ENCODE measurements around the gene RBM5.

The RBM5 gene

GRCh38 chr3:50153782-50154475, 65.2 kb downstream of the RBM5 start:
- H3K79me2 ChIP-seq (ENCODE audit: insufficient read depth, low read length): no peaks in the 10 kb centered on the region
- peak overlapping the region; percentile 49 for H3K4me2 ChIP-seq (ENCODE audit: low read depth, low read length, poor library complexity, severe bottlenecking)
- no peak for TF ChIP-seq CTCF (conservative IDR thresholded peaks at IDR 0.05; ENCODE audit: low read length)
- TF ChIP-seq EZH2phosphoT487 (IDR thresholded peaks at IDR 0.05; ENCODE audit: borderline replicate concordance): no peak
- peak overlapping the region; percentile 48 for H3K4me3 ChIP-seq (ENCODE audit: low read length, poor library complexity, severe bottlenecking)
- H3K4me1 ChIP-seq (ENCODE audit: insufficient read depth, low read length, poor library complexity, severe bottlenecking): peaks cover 14% of the 10 kb centered on the region
- no peaks in the 10 kb centered on the region for H3F3A ChIP-seq (ENCODE audit: low read depth)
- no peaks in the 10 kb centered on the region for H3K9me3 ChIP-seq (ENCODE audit: insufficient read depth, low read depth, low read length)
- no peak overlapping the region for H3K9ac ChIP-seq (ENCODE audit: low read depth, low read length, poor library complexity, severe bottlenecking)
- no peak overlapping the region for H2AFZ ChIP-seq (ENCODE audit: low read length)
- H3K9me2 ChIP-seq (replicated peaks; ENCODE audit: low read depth, low read length): no peaks in the 10 kb centered on the region
- no peaks in the 10 kb centered on the region for H3K27me3 ChIP-seq (ENCODE audit: insufficient read depth, low read length, poor library complexity, severe bottlenecking)
- H4K20me1 ChIP-seq (ENCODE audit: insufficient read depth, low read length, poor library complexity, severe bottlenecking): no peaks in the 10 kb centered on the region
- no peaks in the 10 kb centered on the region for H3K36me3 ChIP-seq (ENCODE audit: insufficient read depth, low read length)

- Histone ChIP-seq H3K4me2 (ENCODE audit: low read depth, low read length, poor library complexity, severe bottlenecking) (peak overlapping the region; percentile 49), H3K9ac (ENCODE audit: low read depth, low read length, poor library complexity, severe bottlenecking) (no peak overlapping the region), H3K4me3 (ENCODE audit: low read length, poor library complexity, severe bottlenecking) (peak overlapping the region; percentile 48), H3K4me1 (ENCODE audit: insufficient read depth, low read length, poor library complexity, severe bottlenecking) (peaks cover 14% of the 10 kb centered on the region), H3F3A (ENCODE audit: low read depth) (no peaks in the 10 kb centered on the region), H4K20me1 (ENCODE audit: insufficient read depth, low read length, poor library complexity, severe bottlenecking) (no peaks in the 10 kb centered on the region), H3K9me3 (ENCODE audit: insufficient read depth, low read depth, low read length) (no peaks in the 10 kb centered on the region), H2AFZ (ENCODE audit: low read length) (no peak overlapping the region), H3K9me2 (replicated peaks; ENCODE audit: low read depth, low read length) (no peaks in the 10 kb centered on the region), H3K79me2 (ENCODE audit: insufficient read depth, low read length) (no peaks in the 10 kb centered on the region), H3K36me3 (ENCODE audit: insufficient read depth, low read length) (no peaks in the 10 kb centered on the region), H3K27me3 (ENCODE audit: insufficient read depth, low read length, poor library complexity, severe bottlenecking) (no peaks in the 10 kb centered on the region)
- TF ChIP-seq CTCF (conservative IDR thresholded peaks at IDR 0.05; ENCODE audit: low read length): 0 out of 2 replicates have a peak, but pooled peaks have one; percentile 15
- TF ChIP-seq EZH2phosphoT487 (IDR thresholded peaks at IDR 0.05; ENCODE audit: borderline replicate concordance): no peak
These were observed 65.7 kb downstream of the RBM5 start for GRCh38 chr3:50154476-50154839.

GRCh38 chr3:50154840-50155490, 66.2 kb downstream of the RBM5 start, which contains the start of gene SEMA3F:
TSS of gene SEMA3F (plus strand) at chr3:50155324. CDS start at chr3:50159623, 4,299 bp downstream.
- Histone ChIP-seq H3K4me3 (ENCODE audit: low read length, poor library complexity, severe bottlenecking) (peak within 1 kb of the TSS; percentile 48), H3K4me1 (ENCODE audit: insufficient read depth, low read length, poor library complexity, severe bottlenecking) (peaks cover 14% of the 10 kb centered on the region), H3K9ac (ENCODE audit: low read depth, low read length, poor library complexity, severe bottlenecking) (no peak within 1 kb of the TSS), H3K4me2 (ENCODE audit: low read depth, low read length, poor library complexity, severe bottlenecking) (peak within 1 kb of the TSS; percentile 49), H3K27me3 (ENCODE audit: insufficient read depth, low read length, poor library complexity, severe bottlenecking) (no peaks in the 10 kb centered on the region), H3F3A (ENCODE audit: low read depth) (no peaks in the 10 kb centered on the region), H3K9me2 (replicated peaks; ENCODE audit: low read depth, low read length) (no peaks in the 10 kb centered on the region), H3K9me3 (ENCODE audit: insufficient read depth, low read depth, low read length) (no peaks in the 10 kb centered on the region), H3K36me3 (ENCODE audit: insufficient read depth, low read length) (no peaks in the 10 kb centered on the region), H3K79me2 (ENCODE audit: insufficient read depth, low read length) (no peaks in the 10 kb centered on the region), H4K20me1 (ENCODE audit: insufficient read depth, low read length, poor library complexity, severe bottlenecking) (no peaks in the 10 kb centered on the region), H2AFZ (ENCODE audit: low read length) (no peak within 1 kb of the TSS)
- no peak for TF ChIP-seq CTCF (conservative IDR thresholded peaks at IDR 0.05; ENCODE audit: low read length)
- no peak for TF ChIP-seq EZH2phosphoT487 (IDR thresholded peaks at IDR 0.05; ENCODE audit: borderline replicate concordance)

All from Loucy (cell line).